ENCODE results near the gene ZNF174. TPM values are rescaled to one million over a fixed set of nuclear protein-coding genes. Genes with fewer than 3 reads are reported as not detected.

Gene ZNF174
- total RNA-seq, 1 experiment from 2014 or later: 10.8 TPM

GRCh38 chr16:3377917-3378316, 23.1 kb upstream of the ZNF174 start:
- H4K91ac ChIP-seq (ENCODE audit: insufficient read length, low read depth, low read length): no peak overlapping the region
- no peak overlapping the region for H3K14ac ChIP-seq (ENCODE audit: insufficient read depth, low read length)
- H2BK15ac ChIP-seq (ENCODE audit: low read depth, low read length): no peak overlapping the region
- no peak overlapping the region for H2BK12ac ChIP-seq (ENCODE audit: insufficient read length, low read depth, low read length)
- H4K8ac ChIP-seq (replicated peaks; ENCODE audit: insufficient read length, low read depth, low read length): no peak overlapping the region
- H3K9me3 ChIP-seq (ENCODE audit: control insufficient read depth, low read depth, low read length): peaks cover 37% of the 10 kb centered on the region
- Mint-ChIP-seq H3K4me1 (no peaks in the 10 kb centered on the region), H3K27me3 (ENCODE audit: low read depth) (peaks cover 26% of the 10 kb centered on the region), H3K36me3 (ENCODE audit: insufficient read depth in 1 of 3, low read depth in 3 of 3) (peaks cover 27 to 39% (median 31%) of the 10 kb centered on the region in 3 experiments), H3K9me3 (peaks cover 90 to 92% of the 10 kb centered on the region in 2 experiments), H3K27ac (no peak overlapping the region), H3K4me3 (no peak overlapping the region)
- no peaks in the 10 kb centered on the region for H3K79me1 ChIP-seq (ENCODE audit: insufficient read depth, low read depth, low read length, poor library complexity, severe bottlenecking)
- no peak overlapping the region for H4K5ac ChIP-seq (ENCODE audit: insufficient read length, low read depth, low read length)
- no peak overlapping the region for H3K18ac ChIP-seq (ENCODE audit: insufficient read length, low read depth, low read length)
- no peak overlapping the region for H2AFZ ChIP-seq (ENCODE audit: low read length)
- no peaks in the 10 kb centered on the region for H4K20me1 ChIP-seq (ENCODE audit: control insufficient read depth, insufficient read depth, insufficient read length)
- no peaks in the 10 kb centered on the region for H3K4me1 ChIP-seq (ENCODE audit: insufficient read depth, low read length)
- H2AK5ac ChIP-seq (ENCODE audit: insufficient read length, low read length): no peak overlapping the region
- no peaks in the 10 kb centered on the region for H3K23me2 ChIP-seq (ENCODE audit: insufficient read length, low read depth, low read length, poor library complexity, severe bottlenecking)
- H3K56ac ChIP-seq (ENCODE audit: insufficient read length, low read depth, low read length): no peak overlapping the region
- no peaks in the 10 kb centered on the region for H3K79me2 ChIP-seq (ENCODE audit: insufficient read depth, low read length)
- no peak overlapping the region for H3K9ac ChIP-seq (ENCODE audit: extremely low read depth, insufficient read length, low read length)
- no peak overlapping the region for H3K4me2 ChIP-seq (ENCODE audit: insufficient read depth, insufficient read length, low read length)
- no peak overlapping the region for H3K4ac ChIP-seq (ENCODE audit: low read depth, low read length)
- no peak overlapping the region for H2BK120ac ChIP-seq (ENCODE audit: low read depth, low read length, poor library complexity, severe bottlenecking)
- TF ChIP-seq, protein P1, sequence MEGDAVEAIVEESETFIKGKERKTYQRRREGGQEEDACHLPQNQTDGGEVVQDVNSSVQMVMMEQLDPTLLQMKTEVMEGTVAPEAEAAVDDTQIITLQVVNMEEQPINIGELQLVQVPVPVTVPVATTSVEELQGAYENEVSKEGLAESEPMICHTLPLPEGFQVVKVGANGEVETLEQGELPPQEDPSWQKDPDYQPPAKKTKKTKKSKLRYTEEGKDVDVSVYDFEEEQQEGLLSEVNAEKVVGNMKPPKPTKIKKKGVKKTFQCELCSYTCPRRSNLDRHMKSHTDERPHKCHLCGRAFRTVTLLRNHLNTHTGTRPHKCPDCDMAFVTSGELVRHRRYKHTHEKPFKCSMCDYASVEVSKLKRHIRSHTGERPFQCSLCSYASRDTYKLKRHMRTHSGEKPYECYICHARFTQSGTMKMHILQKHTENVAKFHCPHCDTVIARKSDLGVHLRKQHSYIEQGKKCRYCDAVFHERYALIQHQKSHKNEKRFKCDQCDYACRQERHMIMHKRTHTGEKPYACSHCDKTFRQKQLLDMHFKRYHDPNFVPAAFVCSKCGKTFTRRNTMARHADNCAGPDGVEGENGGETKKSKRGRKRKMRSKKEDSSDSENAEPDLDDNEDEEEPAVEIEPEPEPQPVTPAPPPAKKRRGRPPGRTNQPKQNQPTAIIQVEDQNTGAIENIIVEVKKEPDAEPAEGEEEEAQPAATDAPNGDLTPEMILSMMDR (conservative IDR thresholded peaks at IDR 0.05): no peak
- H3K27me3 ChIP-seq (ENCODE audit: insufficient read depth, low read length): no peaks in the 10 kb centered on the region
- no peak overlapping the region for H2BK5ac ChIP-seq (ENCODE audit: insufficient read length, low read length)
- H3K27ac ChIP-seq (ENCODE audit: insufficient read length, low read depth, low read length): no peak overlapping the region
- DNase-seq: no peak
- H2BK20ac ChIP-seq (ENCODE audit: low read depth, low read length, poor library complexity, severe bottlenecking): no peak overlapping the region
- H3K23ac ChIP-seq (ENCODE audit: insufficient read length, low read depth, low read length): no peak overlapping the region
- H3T11ph ChIP-seq (ENCODE audit: low read length): no peak overlapping the region
